HepG2 (cell line): ENCODE data around the gene EPX. TPM values are rescaled to one million over a fixed set of nuclear protein-coding genes. Genes with fewer than 3 reads are reported as not detected.
A peak's percentile ranks its signal among the peaks of the same experiment; 100 is the strongest.

Experiments
- ARHGAP35 ChIP-seq: sonication (generic); formaldehyde crosslinking; IDR thresholded peaks from 2 replicates; pipeline ENCODE4 v1.9.0; 2022; ENCODE audit warnings: mild to moderate bottlenecking, inconsistent platforms, moderate library complexity, missing genetic modification reagents, borderline replicate concordance
- BRF2 ChIP-seq: sonication (generic); formaldehyde crosslinking; IDR thresholded peaks from 2 replicates; pipeline ENCODE4 v1.8.1; 2022; ENCODE audit warnings: mild to moderate bottlenecking, missing genetic modification reagents
- CCAR2 ChIP-seq: fragments of 200-400 bp; formaldehyde crosslinking; optimal IDR thresholded peaks from 2 replicates; pipeline ENCODE3; 2018; ENCODE audit warnings: low read depth, mild to moderate bottlenecking, low read length, moderate library complexity
- CEBPG ChIP-seq: IDR thresholded peaks from 2 replicates; pipeline ENCODE4 v1.6.1; 2016
- DZIP1 ChIP-seq: sonication (generic); formaldehyde crosslinking; IDR thresholded peaks from 2 replicates; pipeline ENCODE4 v1.5.0; 2020; ENCODE audit warnings: mild to moderate bottlenecking, missing genetic modification reagents
- ELF4 ChIP-seq: sonication (generic); formaldehyde crosslinking; IDR thresholded peaks from 2 replicates; pipeline ENCODE4 v1.5.0; 2020; ENCODE audit warnings: missing genetic modification reagents, mild to moderate bottlenecking, moderate library complexity, borderline replicate concordance
- MTA3 ChIP-seq: sonication (generic); formaldehyde crosslinking; IDR thresholded peaks from 2 replicates; pipeline ENCODE4 v1.4.0; 2020; ENCODE audit warnings: missing genetic modification reagents
- RERE ChIP-seq: IDR thresholded peaks from 2 replicates; pipeline ENCODE4 v1.6.1; 2016; ENCODE audit warnings: low read depth, missing genetic modification reagents, missing compliant biosample characterization
- RORA ChIP-seq: sonication (generic); formaldehyde crosslinking; IDR thresholded peaks from 2 replicates; pipeline ENCODE4 v1.5.0; 2020; ENCODE audit warnings: mild to moderate bottlenecking, missing genetic modification reagents, moderate library complexity
- SMC3 ChIP-seq: IDR thresholded peaks from 2 replicates; pipeline ENCODE4 v1.6.1; 2011; ENCODE audit warnings: low read length, improper control_type of control experiment
- TERF1 ChIP-seq: sonication (generic); formaldehyde crosslinking; IDR thresholded peaks from 2 replicates; pipeline ENCODE4 v1.8.0; 2022; ENCODE audit warnings: mild to moderate bottlenecking, missing genetic modification reagents, moderate library complexity
- ZNF225 ChIP-seq: sonication (generic); formaldehyde crosslinking; IDR thresholded peaks from 2 replicates; pipeline ENCODE4 v1.4.0; 2020; ENCODE audit warnings: mild to moderate bottlenecking, missing genetic modification reagents
- ZNF512 ChIP-seq: sonication (generic); formaldehyde crosslinking; IDR thresholded peaks from 2 replicates; pipeline ENCODE4 v1.4.0; 2020; ENCODE audit warnings: mild to moderate bottlenecking, missing genetic modification reagents
- ZNF563 ChIP-seq: sonication (generic); formaldehyde crosslinking; IDR thresholded peaks from 2 replicates; pipeline ENCODE4 v1.8.0; 2022; ENCODE audit warnings: mild to moderate bottlenecking, moderate library complexity, missing genetic modification reagents
- ZNF790 ChIP-seq: sonication (generic); formaldehyde crosslinking; IDR thresholded peaks from 2 replicates; pipeline ENCODE4 v1.8.0; 2022; ENCODE audit warnings: missing genetic modification reagents, mild to moderate bottlenecking, borderline replicate concordance
- polyA plus RNA-seq, 8 experiments: library from polyadenylated mRNA; depleted of rRNA in 3 of 8; stranded (reverse) in 7 of 8; unstranded in 1 of 8; fragments of >200 nt; fragmentation: Illumina TruSeq in 4 of 8; extraction: Trizol in 4 of 8; gene quantifications; 2 replicates each; pipeline versions ENCODE4 v1.2.1 to v1.2.3, GENCODE V29; 2011 to 2016; ENCODE audit warnings: low read depth in 4 of 8, missing spikeins in 1 of 8, mixed read lengths in 1 of 8; ENCODE audit not compliant: insufficient read depth in 1 of 8
- total RNA-seq, 5 experiments: library from RNA; depleted of rRNA; stranded (reverse); fragments of >200 nt; fragmentation: Illumina TruSeq; extraction: Trizol; gene quantifications; 2 replicates each; pipeline ENCODE4 v1.2.3, GENCODE V29; 2016; ENCODE audit warnings: low read depth in 1 of 5

Gene EPX
- total and polyA plus RNA-seq, 2 of the 13 experiments (the other 11 are each of a cell fraction or from before 2014, with no cell fraction given) = not detected

GRCh38 chr17:58249270-58250133 lies 57.0 kb downstream of the EPX start (continued):
- peak; percentile 78; the same call in 1 of the 2 replicates for TF ChIP-seq DZIP1 (CRISPR knock-in tag)
- no peak for TF ChIP-seq MTA3 (CRISPR knock-in tag)
- 0 out of 2 replicates have a peak, but pooled peaks have one; percentile 43 for TF ChIP-seq TERF1 (CRISPR knock-in tag)
- TF ChIP-seq RORA (CRISPR knock-in tag) = no peak
- TF ChIP-seq ZNF512 (CRISPR knock-in tag) = no peak
- TF ChIP-seq CEBPG = no peak
- peak; percentile 91 for TF ChIP-seq ZNF563 (CRISPR knock-in tag)
- TF ChIP-seq ARHGAP35 (CRISPR knock-in tag) = no peak
- TF ChIP-seq ELF4 (CRISPR knock-in tag) = no peak
- TF ChIP-seq CCAR2 = no peak
- peak; percentile 89; the same call in 1 of the 2 replicates for TF ChIP-seq ZNF225 (CRISPR knock-in tag)
- TF ChIP-seq RERE (CRISPR knock-in tag) = no peak
- peak; percentile 86; the same call in 1 of the 2 replicates for TF ChIP-seq BRF2 (CRISPR knock-in tag)
- no peak for TF ChIP-seq SMC3
- 0 out of 2 replicates have a peak, but pooled peaks have one; percentile 59 for TF ChIP-seq ZNF790 (CRISPR knock-in tag)
